ENCODE measurements around the gene PRR14L.
"Not testable (repeated sequence)": the region's sequence is repeated elsewhere in the genome, so short reads cannot be mapped to it uniquely, and the experiment has no call there.

The PRR14L gene

GRCh38 chr22:31749636-31750364, at the start of gene PRR14L:
TSS of gene PRR14L (minus strand) at chr22:31750132. CDS start at chr22:31738860, 11,272 bp downstream.
- DNase-seq (ENCODE audit: low read depth): peak; percentile 99

GRCh38 chr22:31799358-31799757, 49.4 kb upstream of the PRR14L start:
- not testable (repeated sequence) for DNase-seq (ENCODE audit: low read depth)

GRCh38 chr22:31790240-31790639, 40.3 kb upstream of the PRR14L start:
- no peak for DNase-seq (ENCODE audit: low read depth)

GRCh38 chr22:31789803-31790202, 39.9 kb upstream of the PRR14L start:
- DNase-seq (ENCODE audit: low read depth): no peak

- DNase-seq (ENCODE audit: low read depth): no peak
These were observed 26.3 kb upstream of the PRR14L start for GRCh38 chr22:31776231-31776630.

- no peak for DNase-seq (ENCODE audit: low read depth)
These were observed 23.5 kb upstream of the PRR14L start for GRCh38 chr22:31773416-31773815.

GRCh38 chr22:31768422-31769059, 18.6 kb upstream of the PRR14L start:
- DNase-seq (ENCODE audit: low read depth): no peak

- DNase-seq (ENCODE audit: low read depth): no peak
These were observed 14.9 kb upstream of the PRR14L start for GRCh38 chr22:31764785-31765184.

- DNase-seq (ENCODE audit: low read depth): not testable (repeated sequence)
These were observed 8.9 kb upstream of the PRR14L start for GRCh38 chr22:31758860-31759259.

GRCh38 chr22:31757265-31757664, 7.3 kb upstream of the PRR14L start:
- no peak for DNase-seq (ENCODE audit: low read depth)

- DNase-seq (ENCODE audit: low read depth): no peak
These were observed 4.9 kb upstream of the PRR14L start for GRCh38 chr22:31754813-31755212.

- peak; percentile 94 for DNase-seq (ENCODE audit: low read depth)
These were observed 3.9 kb upstream of the PRR14L start, which contains the start of gene DEPDC5 for GRCh38 chr22:31753634-31754501. TSS of gene DEPDC5 (plus strand) at chr22:31754019. CDS start at chr22:31754922, 903 bp downstream.

- DNase-seq (ENCODE audit: low read depth): no peak
These were observed 3.2 kb upstream of the PRR14L start for GRCh38 chr22:31753005-31753633.

GRCh38 chr22:31752096-31752847, 2.3 kb upstream of the PRR14L start:
- DNase-seq (ENCODE audit: low read depth): no peak

- DNase-seq (ENCODE audit: low read depth): no peak
These were observed 693 bp upstream of the PRR14L start for GRCh38 chr22:31750365-31751284.

GRCh38 chr22:31748490-31748889, 1.4 kb downstream of the PRR14L start:
- no peak for DNase-seq (ENCODE audit: low read depth)

- no peak for DNase-seq (ENCODE audit: low read depth)
These were observed 2.5 kb downstream of the PRR14L start for GRCh38 chr22:31747441-31747840.

GRCh38 chr22:31743871-31744270, 6.1 kb downstream of the PRR14L start:
- DNase-seq (ENCODE audit: low read depth): no peak

- DNase-seq (ENCODE audit: low read depth): no peak
These were observed 7.2 kb downstream of the PRR14L start for GRCh38 chr22:31742682-31743081.

- no peak for DNase-seq (ENCODE audit: low read depth)
These were observed 7.8 kb downstream of the PRR14L start for GRCh38 chr22:31742115-31742514.
